Right ventricle myocardium superior (tissue), 1 donor: ENCODE results near the gene PAEP. TPM values are rescaled to one million over a fixed set of nuclear protein-coding genes. Genes with fewer than 3 reads are reported as not detected.

Experiments used
- total RNA-seq: library from RNA; stranded (reverse); fragmentation: NEBNext Ultra II Directional; extraction: Animal tissue kit (Norgen Biotek cat#: 25700); gene quantifications from one replicate; pipeline ENCODE4 v1.2.1, GENCODE V29; 2021
- donor health status: DM: no; HTN: yes; CAD: no; lungs with severe emphysema.

PAEP gene
- total RNA-seq, 1 donor from 2014 or later, result not detected

Other genes with a start within 250 kb of the PAEP start
- gene PPP1R26, start 82.0 kb upstream of the PAEP start, total RNA-seq, result 23.3 TPM
- gene MRPS2, start 61.1 kb upstream of the PAEP start, total RNA-seq, result 41.7 TPM
- gene LCN1, start 40.3 kb upstream of the PAEP start, total RNA-seq, result not detected
- gene OBP2A, start 15.6 kb upstream of the PAEP start, total RNA-seq, result not detected
- gene GLT6D1, start 77.8 kb downstream of the PAEP start, total RNA-seq, result not detected
- not detected for gene LCN9, start 101.6 kb downstream of the PAEP start, total RNA-seq
- not detected for gene SOHLH1, start 137.7 kb downstream of the PAEP start, total RNA-seq
- gene KCNT1, start 140.4 kb downstream of the PAEP start, total RNA-seq, result 3.9 TPM